VCaP (cell line): ENCODE measurements around the gene FPGS.

Experiments used
- H3K27ac ChIP-seq: fragments of 450-650 bp; 2 replicates; pipeline ENCODE4 v1.5.1; 2017
- TF ChIP-seq, protein P1 (sequence below): fragments of 450-650 bp; conservative IDR thresholded peaks from 2 replicates; pipeline ENCODE4 v1.5.1; 2017; ENCODE audit warnings: mild to moderate bottlenecking, moderate library complexity

The FPGS gene

DNA sequence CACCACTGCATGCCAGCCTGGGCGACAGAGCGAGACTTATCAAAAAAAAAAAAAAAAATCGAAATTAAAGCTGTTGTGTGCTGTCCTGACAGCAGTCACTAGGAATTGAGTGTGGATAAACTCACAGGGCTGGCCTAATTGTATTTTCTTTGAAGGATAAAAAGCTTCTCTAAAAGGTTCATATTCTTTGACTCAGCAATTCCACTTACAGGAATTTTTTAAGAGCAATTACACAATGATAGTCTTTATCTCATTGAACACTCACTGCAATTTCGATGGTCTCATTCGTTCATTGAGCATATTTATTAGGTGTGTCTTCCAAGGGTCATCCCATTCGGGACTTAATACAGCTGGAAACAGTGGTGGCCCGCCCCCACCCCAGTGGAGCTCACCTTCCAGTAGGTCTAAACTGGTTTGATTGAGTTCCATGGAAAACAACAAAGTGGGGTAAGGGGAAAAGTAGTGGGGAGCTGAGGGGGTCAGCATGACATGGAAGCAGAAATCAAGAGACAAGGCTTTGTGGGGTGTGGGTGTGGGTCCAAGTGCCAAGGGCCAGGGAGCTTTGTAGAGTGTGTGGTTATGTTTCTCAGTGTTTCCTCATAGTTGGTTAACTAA lies 10.2 kb upstream of the FPGS start:
- TF ChIP-seq, protein P1, sequence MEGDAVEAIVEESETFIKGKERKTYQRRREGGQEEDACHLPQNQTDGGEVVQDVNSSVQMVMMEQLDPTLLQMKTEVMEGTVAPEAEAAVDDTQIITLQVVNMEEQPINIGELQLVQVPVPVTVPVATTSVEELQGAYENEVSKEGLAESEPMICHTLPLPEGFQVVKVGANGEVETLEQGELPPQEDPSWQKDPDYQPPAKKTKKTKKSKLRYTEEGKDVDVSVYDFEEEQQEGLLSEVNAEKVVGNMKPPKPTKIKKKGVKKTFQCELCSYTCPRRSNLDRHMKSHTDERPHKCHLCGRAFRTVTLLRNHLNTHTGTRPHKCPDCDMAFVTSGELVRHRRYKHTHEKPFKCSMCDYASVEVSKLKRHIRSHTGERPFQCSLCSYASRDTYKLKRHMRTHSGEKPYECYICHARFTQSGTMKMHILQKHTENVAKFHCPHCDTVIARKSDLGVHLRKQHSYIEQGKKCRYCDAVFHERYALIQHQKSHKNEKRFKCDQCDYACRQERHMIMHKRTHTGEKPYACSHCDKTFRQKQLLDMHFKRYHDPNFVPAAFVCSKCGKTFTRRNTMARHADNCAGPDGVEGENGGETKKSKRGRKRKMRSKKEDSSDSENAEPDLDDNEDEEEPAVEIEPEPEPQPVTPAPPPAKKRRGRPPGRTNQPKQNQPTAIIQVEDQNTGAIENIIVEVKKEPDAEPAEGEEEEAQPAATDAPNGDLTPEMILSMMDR = no peak
- H3K27ac ChIP-seq = peak overlapping the region; percentile 26

DNA sequence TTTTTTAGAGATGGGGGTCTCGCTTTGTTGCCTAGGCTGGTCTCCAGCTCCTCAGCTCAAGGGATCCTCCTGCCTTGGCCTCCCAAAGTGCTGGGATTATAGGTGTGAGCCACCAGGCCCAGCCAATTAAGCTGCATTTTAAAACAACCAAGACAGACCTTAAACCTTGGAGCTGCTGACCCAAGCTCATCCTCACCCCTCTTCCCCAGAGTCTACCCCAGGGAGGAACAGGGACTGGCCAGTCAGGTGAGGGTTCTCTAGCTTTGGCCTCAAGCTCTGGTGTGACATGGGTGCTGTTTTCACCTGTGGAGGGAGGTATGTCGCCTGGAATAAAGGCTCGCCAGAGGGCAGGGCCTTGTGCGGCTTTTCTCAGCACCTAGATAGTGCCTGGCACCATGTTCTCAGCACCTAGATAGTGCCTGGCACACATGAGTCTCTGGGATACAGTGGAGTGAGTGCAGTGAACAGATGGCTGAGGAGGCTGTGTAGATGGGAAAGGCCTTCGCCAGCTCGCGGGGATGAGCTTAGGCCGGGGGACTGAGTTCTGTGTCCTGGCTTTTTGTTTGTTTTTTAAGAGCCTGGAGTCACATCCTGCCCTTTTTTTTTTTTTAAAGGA lies 9.5 kb upstream of the FPGS start:
- TF ChIP-seq, protein P1 = no peak
- peak overlapping the region; percentile 26 for H3K27ac ChIP-seq

DNA sequence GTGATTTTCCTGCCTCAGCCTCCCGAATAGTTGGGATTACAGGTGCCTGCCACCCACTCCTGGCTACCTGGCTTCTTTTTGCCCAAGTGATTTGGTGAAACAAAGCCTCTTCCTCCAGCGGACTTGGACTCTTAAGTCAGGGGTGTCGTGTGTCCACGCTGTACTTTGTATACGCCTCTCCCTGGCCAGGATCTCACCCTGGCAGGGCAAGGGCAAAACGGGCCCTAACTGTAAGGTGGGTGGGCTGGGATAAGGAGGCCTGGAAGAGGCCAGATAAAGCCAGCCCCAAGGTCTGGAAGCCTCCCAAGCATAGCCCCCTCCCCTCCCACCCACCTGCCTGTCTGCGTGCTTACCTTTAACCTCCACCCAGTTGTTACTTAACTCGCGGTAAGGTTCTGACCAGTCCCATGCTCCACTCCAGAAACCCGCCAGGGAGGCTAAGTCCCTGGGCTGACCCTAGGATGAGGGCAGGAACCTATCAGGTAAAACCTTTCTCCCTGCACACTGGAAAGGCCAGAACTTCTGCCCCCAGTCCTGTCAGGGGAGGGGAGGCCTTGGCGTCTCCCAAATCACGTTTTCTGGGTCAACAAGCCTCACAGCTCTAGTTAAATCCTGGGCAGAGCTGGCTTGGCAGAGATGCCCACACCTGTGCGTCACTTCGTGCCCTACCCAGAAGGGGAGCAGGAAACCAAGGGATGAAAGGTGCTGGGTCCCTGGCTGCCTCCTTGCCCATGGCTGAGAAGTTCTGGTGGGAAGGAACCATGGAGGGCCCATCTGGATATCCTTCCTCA lies 8.5 kb upstream of the FPGS start:
- H3K27ac ChIP-seq = peak overlapping the region; percentile 26
- TF ChIP-seq, protein P1 = no peak

DNA sequence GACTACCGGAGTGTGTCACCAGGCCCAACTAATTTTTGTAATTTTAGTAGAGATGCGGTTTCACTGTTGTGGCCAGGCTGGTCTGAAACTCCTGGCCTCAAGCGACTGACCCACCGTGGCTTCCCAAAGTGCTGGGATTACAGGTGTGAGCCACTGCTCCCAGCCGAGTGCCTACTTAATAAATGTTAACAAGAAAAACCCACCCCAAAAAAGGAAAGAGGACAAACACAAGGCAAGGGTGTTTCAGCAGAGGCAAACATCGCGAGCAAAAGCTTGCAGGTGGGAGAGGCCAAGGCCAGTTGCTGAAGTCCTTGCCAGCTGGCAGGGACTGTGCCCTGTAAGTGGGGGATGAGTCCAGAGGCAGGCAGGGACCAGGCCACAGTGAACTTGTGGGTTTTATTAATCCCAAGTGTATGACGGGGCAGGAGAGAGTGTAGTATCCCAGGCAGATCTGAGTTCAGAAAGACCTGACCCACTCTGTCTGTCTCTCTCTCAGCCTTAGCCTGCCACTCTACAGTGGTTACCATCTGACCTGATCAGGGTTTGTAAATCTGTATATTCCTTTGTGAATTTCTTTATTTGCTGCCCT lies 6.4 kb upstream of the FPGS start:
- H3K27ac ChIP-seq = peak overlapping the region; percentile 38
- TF ChIP-seq, protein P1 = no peak

DNA sequence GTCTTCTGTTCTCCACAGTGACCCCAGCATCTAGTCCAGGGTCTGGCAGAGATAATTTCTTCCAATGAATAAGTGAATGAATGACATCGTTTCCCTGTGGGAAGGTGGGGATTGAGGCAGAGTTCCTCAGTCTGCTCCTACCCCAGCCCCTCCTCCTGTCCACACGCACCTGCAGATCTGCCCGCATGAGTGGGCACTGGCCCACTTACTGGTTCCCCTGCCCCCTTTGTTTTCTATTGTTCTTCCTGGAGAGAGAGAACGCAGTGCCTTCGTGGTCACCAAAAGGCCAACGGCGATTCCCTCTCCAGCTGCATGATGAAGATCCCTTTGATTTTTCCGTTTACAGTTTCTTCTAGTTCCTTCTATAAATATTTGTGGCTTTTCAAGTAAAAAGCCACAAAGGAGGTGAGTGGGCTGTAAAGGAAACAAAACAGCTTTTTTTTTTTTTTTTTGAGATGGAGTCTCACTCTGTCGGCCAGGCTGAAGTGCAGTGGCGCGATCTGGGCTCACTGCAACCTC lies 5.8 kb upstream of the FPGS start:
- peak overlapping the region; percentile 38; the same call in 1 of the 2 replicates for H3K27ac ChIP-seq

DNA sequence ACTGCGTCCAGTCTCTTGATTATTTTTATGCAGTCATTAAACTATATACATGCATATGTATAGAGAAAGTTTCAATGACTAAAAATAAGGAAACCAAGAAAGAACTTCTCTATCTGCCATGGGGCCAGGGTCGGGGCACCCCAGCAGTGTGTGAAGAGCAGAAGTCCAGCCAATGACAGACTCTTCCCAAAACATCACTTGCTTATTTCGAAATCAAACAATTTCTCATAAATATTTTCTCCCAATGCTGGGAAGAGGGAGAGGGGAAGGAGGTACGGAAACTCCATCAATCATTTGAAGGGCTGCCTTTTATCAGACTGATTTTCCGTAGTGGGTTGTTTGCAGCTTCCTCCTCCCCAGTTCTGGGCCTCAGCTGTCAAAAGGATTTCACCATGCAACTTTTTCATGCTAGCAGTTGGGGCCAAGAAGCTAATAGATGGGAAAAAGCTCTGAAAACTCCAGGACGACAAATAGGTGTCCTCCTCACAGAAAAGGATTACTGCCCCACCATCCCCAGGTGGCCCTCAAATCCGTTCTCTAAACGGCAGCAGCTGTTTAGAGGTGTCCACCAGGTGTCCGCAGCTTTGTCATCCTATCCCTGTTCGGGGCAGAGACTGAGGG lies 617 bp upstream of the FPGS start:
- H3K27ac ChIP-seq = peak overlapping the region; percentile 93
- TF ChIP-seq, protein P1 = peak; percentile 43

More for the DNA sequence above, 5.8 kb upstream of the FPGS start:
- TF ChIP-seq, protein P1 = no peak
